ENCODE measurements around the gene RNF144A. TPM values are rescaled to one million over a fixed set of nuclear protein-coding genes. Genes with fewer than 3 reads are reported as not detected.

RNF144A gene
- total and polyA plus RNA-seq, 2 of the 13 experiments (the other 11 are each of a cell fraction or from before 2014, with no cell fraction given), result 13.9 to 16.5 TPM

GRCh38 chr2:7068457-7068856, 151.2 kb downstream of the RNF144A start (continued):
- no peak for TF ChIP-seq ZNF816 (CRISPR knock-in tag; IDR thresholded peaks at IDR 0.05; ENCODE audit: borderline replicate concordance)
- TF ChIP-seq ZNF775 (CRISPR knock-in tag; IDR thresholded peaks at IDR 0.05; ENCODE audit: borderline replicate concordance), result no peak
- no peak for TF ChIP-seq ZNF431 (CRISPR knock-in tag; IDR thresholded peaks at IDR 0.05; ENCODE audit: borderline replicate concordance, low read depth)
- no peak for TF ChIP-seq ZNF580 (CRISPR knock-in tag; IDR thresholded peaks at IDR 0.05; ENCODE audit: borderline replicate concordance, low read depth)
- TF ChIP-seq MBNL3 (CRISPR knock-in tag; conservative IDR thresholded peaks at IDR 0.05), result no peak
- TF ChIP-seq ZSCAN20 (CRISPR knock-in tag; IDR thresholded peaks at IDR 0.05; ENCODE audit: borderline replicate concordance), result no peak
- no peak for TF ChIP-seq ZNF180 (CRISPR knock-in tag; IDR thresholded peaks at IDR 0.05; ENCODE audit: borderline replicate concordance, low read depth)
- TF ChIP-seq ELF1 (CRISPR knock-in tag; IDR thresholded peaks at IDR 0.05), result no peak

- no peaks in the 10 kb centered on the region for H3K9me3 ChIP-seq (ENCODE audit: low read length)
- H3K4me3 ChIP-seq (replicated peaks in 1 of 3; ENCODE audit: insufficient read depth in 1 of 3, low read depth in 2 of 3, low read length in 3 of 3), result no peak overlapping the region
- H3K9ac ChIP-seq (ENCODE audit: insufficient read depth, low read depth, low read length), result no peak overlapping the region
- no peaks in the 10 kb centered on the region for H3K79me2 ChIP-seq (ENCODE audit: insufficient read depth, low read length)
- no peak for ATAC-seq
- no peaks in the 10 kb centered on the region for H3K36me3 ChIP-seq (replicated peaks in 1 of 2; ENCODE audit: control insufficient read depth in 1 of 2, insufficient read depth in 2 of 2, low read length in 2 of 2)
- no peaks in the 10 kb centered on the region for H3K27me3 ChIP-seq (ENCODE audit: control insufficient read depth in 1 of 2, insufficient read depth in 2 of 2, low read length in 2 of 2)
- no TSS peak for BruUV-seq (replicated peaks)
- POLR2A ChIA-PET, result no interaction called here
- peaks cover 12% of the 10 kb centered on the region; the same call in 1 of the 2 replicates for H3K4me1 ChIP-seq (ENCODE audit: insufficient read depth, low read length)
- FAIRE-seq, result no peak
- CTCF ChIA-PET (ENCODE audit: low intra/inter-chr PET ratio, low total read pairs), result no interaction called here
- in situ Hi-C loops (cut with HindIII; ENCODE audit: extremely low pct_ligation_motif_present, low pct_unique_long_range_greater_than_20kb), result no loop called here
- no peaks in the 10 kb centered on the region for H4K20me1 ChIP-seq (ENCODE audit: insufficient read depth, low read length)
- H3K4me2 ChIP-seq (ENCODE audit: low read depth, low read length), result no peak overlapping the region
- no peak overlapping the region for H2AFZ ChIP-seq (ENCODE audit: low read length)
- intact Hi-C loops (cut with micrococcal nuclease; ENCODE audit: unreplicated experiment), result no loop called here
- no peak overlapping the region for H3K27ac ChIP-seq (ENCODE audit: extremely low read length, insufficient read depth, low read length)
- WGBS (ENCODE audit: low lambda C conversion rate), result 97% methylated on average over 5 of the region's 5 CpGs
- DNase-seq (ENCODE audit: low spot score), result no peak
- TF ChIP-seq ZNF10 (CRISPR knock-in tag; IDR thresholded peaks at IDR 0.05; ENCODE audit: borderline replicate concordance, low read depth) (no peak), SMC3 (IDR thresholded peaks at IDR 0.05; ENCODE audit: low read length) (no peak), REL (CRISPR knock-in tag; conservative IDR thresholded peaks at IDR 0.05) (no peak), SIN3B (IDR thresholded peaks at IDR 0.05; ENCODE audit: low read length) (no peak), KLF15 (CRISPR knock-in tag; IDR thresholded peaks at IDR 0.05; ENCODE audit: borderline replicate concordance) (no peak), ZNF431 (CRISPR knock-in tag; IDR thresholded peaks at IDR 0.05; ENCODE audit: borderline replicate concordance, low read depth) (no peak), ZNF773 (CRISPR knock-in tag; IDR thresholded peaks at IDR 0.05; ENCODE audit: borderline replicate concordance) (no peak), ZMYM2 (CRISPR knock-in tag; IDR thresholded peaks at IDR 0.05) (no peak), ZNF142 (CRISPR knock-in tag; IDR thresholded peaks at IDR 0.05) (no peak), ZNF549 (CRISPR knock-in tag; IDR thresholded peaks at IDR 0.05) (no peak), ZNF556 (CRISPR knock-in tag; IDR thresholded peaks at IDR 0.05; ENCODE audit: borderline replicate concordance) (no peak), ZBTB7A (CRISPR knock-in tag; IDR thresholded peaks at IDR 0.05) (no peak), HNRNPL (IDR thresholded peaks at IDR 0.05; ENCODE audit: low read depth, low read length) (no peak)
Measured at GRCh38 chr2:7070483-7070882, 153.3 kb downstream of the RNF144A start.

Data from HepG2 (cell line).